Heart right ventricle (tissue), 16 donors: ENCODE results near the gene RNH1. TPM values are rescaled to one million over a fixed set of nuclear protein-coding genes. Genes with fewer than 3 reads are reported as not detected.

Experiments
- ATAC-seq, 8 donors: fragments of 200-7000 bp; cut with Tn5 transposase; one replicate each; pipeline ENCODE4 v1.9.1; 2020; ENCODE audit warnings: mild to moderate bottlenecking in 8 of 8, moderate library complexity in 8 of 8, moderate number of reproducible peaks in 1 of 8
- DNase-seq, 2 donors: peaks; one replicate each; pipeline ENCODE4 v3.0.0-alpha.2; 2020
- H3K27ac ChIP-seq, 10 donors: fragments of 200-600 bp; sonication (generic) in 2 of 10; one replicate each; pipeline versions ENCODE4 v1.5.0 to v1.8.0; 2020 to 2022; ENCODE audit warnings: mild to moderate bottlenecking in 3 of 10
- H3K27me3 ChIP-seq, 7 donors: fragments of 200-600 bp; one replicate each; pipeline ENCODE4 v1.8.0; 2021 to 2022; ENCODE audit warnings: mild to moderate bottlenecking in 2 of 7
- H3K36me3 ChIP-seq, 9 donors: fragments of 200-600 bp; sonication (generic) in 1 of 9; one replicate each; pipeline versions ENCODE4 v1.5.0 to v1.8.0; 2020 to 2022; ENCODE audit warnings: mild to moderate bottlenecking in 2 of 9
- H3K4me1 ChIP-seq, 9 donors: fragments of 200-600 bp; sonication (generic) in 1 of 9; one replicate each; pipeline versions ENCODE4 v1.5.0 to v1.8.0; 2020 to 2022; ENCODE audit warnings: mild to moderate bottlenecking in 4 of 9
- H3K4me3 ChIP-seq, 10 donors: fragments of 200-600 bp; sonication (generic) in 2 of 10; one replicate each; pipeline versions ENCODE4 v1.5.0 to v1.8.0; 2020 to 2022; ENCODE audit warnings: mild to moderate bottlenecking in 7 of 10, moderate library complexity in 2 of 10
- H3K9me3 ChIP-seq, 11 donors: fragments of 200-600 bp in 10 of 11; sonication (generic) in 2 of 11; one replicate each; pipeline versions ENCODE4 v1.5.0 to v1.8.0; 2013 to 2022; ENCODE audit warnings: mild to moderate bottlenecking in 2 of 11, control low read depth in 1 of 11, moderate library complexity in 1 of 11
- WGBS, 2 donors: extraction: QIAGEN DNeasy Blood & Tissue Kit; methylation state at CpG; one replicate each; pipeline ENCODE4 v1.1.7; 2013; ENCODE audit warnings: inconsistent platforms in 1 of 2; 5-methylcytosine and 5-hydroxymethylcytosine counted together
- intact Hi-C, 10 donors: fragments of 100-400 bp; cut with DNase I; formaldehyde crosslinking; loops; one replicate each; pipeline versions ENCODE4 v1.11.1 to v1.14.2; 2022
- polyA plus RNA-seq, 2 donors: library from polyadenylated mRNA; stranded (reverse); fragments of 200-250 nt; gene quantifications; one replicate each; pipeline ENCODE4 v1.2.3, GENCODE V29; 2013
- total RNA-seq, 10 donors: library from RNA; stranded (reverse); fragmentation: NEBNext Ultra II Directional in 3 of 10; extraction: Animal tissue kit (Norgen Biotek cat#: 25700) in 3 of 10; gene quantifications; one replicate each; pipeline versions ENCODE4 v1.2.1 to v1.2.4, GENCODE V29; 2021 to 2023
- TF ChIP-seq, protein P1 (sequence below), 9 donors: fragments of 200-600 bp; sonication (generic) in 2 of 9; IDR thresholded peaks; one replicate each; pipeline versions ENCODE4 v1.5.0 to v1.8.0; 2021 to 2022; ENCODE audit warnings: antibody characterized with exemption in 9 of 9, mild to moderate bottlenecking in 5 of 9, moderate library complexity in 1 of 9
- donor health status: Arrhythmogenic right ventricular cardiomyopathy.
- donor health status: ischemic (EF 13 %, LVEDD 7.1; RV severe dilation, severe dysfunction).
- donor health status: healthy with polysubstance abuse.
- donor health status: DM: no; HTN: yes; CAD: no.
- donor health status: DM: no; HTN: no; CAD: no.
- donor health status: ischemic (EF 25% LVEDD 6.9; RV normal size, moderate dysfunction).
- donor health status: ischemic (EF 25% LVEDD 5.7; RV mildly dilated, moderate dysfunction).
- donor health status: healthy.
- donor health status: DM: yes; HTN: yes; CAD: no.
- donor health status: Ischemic cardiomyopathy.
- donor health status: ischemic (EF 35%, LVEDD 5.7; RV mildly dilated, moderate dysfunction).
- donor health status: nonischemic (EF 11% LVEDD 7.7; RV severe dilation, severe dysfunction).
- donor health status: DM: yes; HTN: yes; CAD: no.
- donor health status: PGD.
- donor health status: ischemic (EF 29% LVEDD 5.4; RV normal size, mild dysfunction).
- donor health status: nonischemic (EF 23%, LVEDD 6.1; RV moderate dilation, normal function).

The RNH1 gene
- total and polyA plus RNA-seq, 12 donors: 37.4 to 221 (median 153) TPM

DNA sequence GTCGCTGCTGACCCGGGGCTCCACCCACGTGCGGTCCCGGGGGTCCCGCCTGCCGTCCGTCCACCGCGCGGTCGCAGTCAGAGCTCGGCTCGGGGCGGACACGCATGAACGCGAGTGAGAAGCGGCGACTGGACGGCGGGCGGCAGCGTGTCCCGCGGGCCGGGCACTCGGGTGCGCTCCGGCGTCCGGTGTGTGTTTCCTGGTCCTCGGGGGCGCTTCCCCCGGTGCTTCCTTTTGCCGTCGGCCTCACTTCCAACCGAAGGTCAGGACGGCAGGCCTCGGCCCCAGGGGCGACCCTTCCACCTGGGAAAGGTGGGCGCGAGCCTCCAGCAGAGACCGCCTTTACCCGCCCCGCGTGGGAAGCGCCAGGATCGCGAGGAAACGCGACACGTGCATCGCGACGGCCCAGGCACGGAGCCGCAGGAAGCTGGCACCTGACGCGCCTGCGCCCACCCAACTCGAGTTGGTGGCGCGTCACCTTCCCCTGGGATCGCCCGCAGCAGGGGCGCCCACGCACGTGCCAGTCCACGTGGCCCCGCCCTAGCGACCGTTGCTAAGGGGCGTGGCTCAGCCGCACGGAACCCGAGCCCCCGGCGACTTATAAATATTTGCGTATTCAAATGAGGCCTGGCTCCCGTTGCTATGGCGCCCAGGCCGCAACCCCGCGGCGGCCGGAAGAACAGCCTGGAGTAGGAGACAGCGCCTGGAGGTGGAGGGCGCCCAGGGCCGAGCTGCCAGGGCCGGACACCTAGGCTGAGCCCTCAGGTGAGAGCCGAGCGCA, 30.0 kb upstream of the RNH1 start, which contains the start of gene LRRC56:
TSS of gene LRRC56 (plus strand) at position 687 of the 781 bp plus-strand sequence. CDS start 3,158 bp downstream, outside the sequence.
- WGBS, 2 donors: 2 to 5% methylated on average over 93 of the region's 93 CpGs

DNA sequence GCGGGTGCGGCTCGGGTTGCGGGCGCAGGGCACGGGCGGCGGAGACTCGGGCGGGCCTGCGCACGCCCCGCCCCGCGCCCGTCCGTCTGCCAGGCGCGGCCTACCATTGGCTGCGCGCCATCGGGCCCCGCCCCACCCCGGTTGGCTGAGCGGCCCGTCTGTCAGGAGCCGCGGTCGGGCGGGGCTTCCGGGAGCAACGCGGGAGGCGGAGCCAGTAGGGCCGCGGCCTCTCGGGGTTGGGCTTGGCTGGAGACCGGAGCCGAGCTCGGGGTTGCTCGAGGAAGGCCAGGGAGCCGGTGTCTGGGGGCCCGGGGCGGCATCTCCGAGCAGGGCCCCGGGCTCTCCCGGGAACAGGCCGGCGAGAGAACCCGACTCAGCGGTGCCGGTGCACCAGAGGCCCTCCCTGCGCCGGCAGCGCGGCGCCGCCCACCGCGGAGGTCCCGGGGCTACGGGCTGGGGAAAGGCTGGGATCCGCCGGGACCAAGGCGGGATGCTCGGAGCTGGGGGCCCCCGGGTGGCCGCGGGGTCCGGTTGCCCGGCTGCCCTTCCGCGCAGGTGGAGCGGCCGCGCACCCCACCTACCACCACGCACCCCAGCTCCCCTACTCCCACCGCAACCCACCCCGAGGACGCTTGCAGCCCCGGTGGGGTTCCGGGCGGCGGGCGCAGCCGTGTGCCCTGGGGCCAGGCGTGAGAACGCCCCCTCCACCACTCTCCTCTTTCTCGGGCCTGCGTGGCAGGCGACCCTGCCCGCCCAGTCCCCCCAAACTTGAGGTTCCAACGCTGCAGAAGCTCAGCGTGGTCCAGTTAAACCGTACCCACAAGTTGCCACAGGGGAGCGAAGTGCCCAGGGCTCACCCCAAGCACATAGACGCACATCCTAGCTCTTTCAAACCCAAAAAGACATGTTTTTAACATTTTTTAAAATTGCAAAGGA, 28.7 kb upstream of the RNH1 start, which contains the start of gene HRAS:
TSS of gene HRAS (minus strand) at position 58 of the 936 bp plus-strand sequence.
- peaks cover 0 to 25% (median 14%) of the 10 kb centered on the region in 7 donors for H3K27me3 ChIP-seq
- TF ChIP-seq, protein P1, sequence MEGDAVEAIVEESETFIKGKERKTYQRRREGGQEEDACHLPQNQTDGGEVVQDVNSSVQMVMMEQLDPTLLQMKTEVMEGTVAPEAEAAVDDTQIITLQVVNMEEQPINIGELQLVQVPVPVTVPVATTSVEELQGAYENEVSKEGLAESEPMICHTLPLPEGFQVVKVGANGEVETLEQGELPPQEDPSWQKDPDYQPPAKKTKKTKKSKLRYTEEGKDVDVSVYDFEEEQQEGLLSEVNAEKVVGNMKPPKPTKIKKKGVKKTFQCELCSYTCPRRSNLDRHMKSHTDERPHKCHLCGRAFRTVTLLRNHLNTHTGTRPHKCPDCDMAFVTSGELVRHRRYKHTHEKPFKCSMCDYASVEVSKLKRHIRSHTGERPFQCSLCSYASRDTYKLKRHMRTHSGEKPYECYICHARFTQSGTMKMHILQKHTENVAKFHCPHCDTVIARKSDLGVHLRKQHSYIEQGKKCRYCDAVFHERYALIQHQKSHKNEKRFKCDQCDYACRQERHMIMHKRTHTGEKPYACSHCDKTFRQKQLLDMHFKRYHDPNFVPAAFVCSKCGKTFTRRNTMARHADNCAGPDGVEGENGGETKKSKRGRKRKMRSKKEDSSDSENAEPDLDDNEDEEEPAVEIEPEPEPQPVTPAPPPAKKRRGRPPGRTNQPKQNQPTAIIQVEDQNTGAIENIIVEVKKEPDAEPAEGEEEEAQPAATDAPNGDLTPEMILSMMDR (IDR thresholded peaks at IDR 0.05): no peak
- ATAC-seq: peak; percentile 89 to 97 (median 94)
- peak within 1 kb of the TSS; percentile 64 to 95 (median 86) for H3K4me3 ChIP-seq
- WGBS, 2 donors: 3% methylated on average over 73 to 97 of the region's 97 CpGs
- intact Hi-C loops: loop anchor here in 1 of 10 donors (2.0 to 10.0 kb wide), 2 partner anchors 29 to 89 kb away; partner anchors contain the start of genes CDHR5, RNH1 and SCT
- H3K27ac ChIP-seq: peak within 1 kb of the TSS in 9 of 10 donors; percentile 73 to 88 (median 82)
- peak; percentile 92 to 96 for DNase-seq
- peaks cover 0 to 31% (median 16%) of the 10 kb centered on the region in 9 donors for H3K36me3 ChIP-seq
- no peaks in the 10 kb centered on the region for H3K9me3 ChIP-seq
- peaks cover 15 to 51% (median 39%) of the 10 kb centered on the region in 9 donors for H3K4me1 ChIP-seq

More for the DNA sequence above, 30.0 kb upstream of the RNH1 start, which contains the start of gene LRRC56:
- H3K4me3 ChIP-seq: peak within 1 kb of the TSS in 9 of 10 donors; percentile 4 to 86 (median 76)
- peaks cover 15 to 49% (median 39%) of the 10 kb centered on the region in 9 donors for H3K4me1 ChIP-seq
- H3K27ac ChIP-seq: peak within 1 kb of the TSS in 2 of 10 donors; percentile 56 to 84
- peaks cover 0 to 20% (median 14%) of the 10 kb centered on the region in 9 donors for H3K36me3 ChIP-seq
- ATAC-seq: peak in 6 of 8 donors; percentile 5 to 35 (median 18)
- H3K9me3 ChIP-seq: no peaks in the 10 kb centered on the region
- intact Hi-C loops: loop anchor here in 1 of 10 donors (10.0 kb wide), 1 partner anchor 88 kb away; the partner anchor contains the start of genes CDHR5 and SCT
- peaks cover 0 to 25% (median 14%) of the 10 kb centered on the region in 7 donors for H3K27me3 ChIP-seq
- DNase-seq: peak; percentile 61 to 80
- TF ChIP-seq, protein P1 (IDR thresholded peaks at IDR 0.05): no peak

DNA sequence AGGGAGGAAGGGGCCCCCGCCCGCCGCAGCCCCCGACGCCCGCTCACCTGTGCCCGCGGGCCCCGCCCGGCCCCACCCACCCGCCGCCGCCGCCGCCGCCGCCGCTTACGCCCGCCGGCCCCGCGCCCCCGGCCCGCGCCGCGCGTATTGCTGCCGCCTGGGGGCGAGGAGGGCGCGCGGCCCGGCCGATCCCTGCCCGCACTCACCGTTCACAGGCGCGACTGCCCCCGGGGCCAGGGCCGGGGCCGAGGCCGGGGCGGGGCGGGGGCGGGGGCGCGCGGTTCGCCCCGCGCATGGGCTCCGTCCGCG, 28.1 kb upstream of the RNH1 start:
- Histone ChIP-seq H3K36me3 (peaks cover 0 to 31% (median 16%) of the 10 kb centered on the region in 9 donors), H3K27ac (peak overlapping the region in 6 of 10 donors; percentile 65 to 78 (median 75)), H3K4me1 (peaks cover 15 to 51% (median 39%) of the 10 kb centered on the region in 9 donors), H3K9me3 (no peaks in the 10 kb centered on the region), H3K4me3 (peak overlapping the region; percentile 64 to 95 (median 86)), H3K27me3 (peaks cover 0 to 25% (median 14%) of the 10 kb centered on the region in 7 donors)
- no peak for DNase-seq
- intact Hi-C loops: loop anchor here in 1 of 10 donors (2.0 to 10.0 kb wide), 2 partner anchors 28 to 90 kb away; partner anchors contain the start of genes CDHR5, RNH1 and SCT
- no peak for ATAC-seq
- TF ChIP-seq, protein P1 (IDR thresholded peaks at IDR 0.05): no peak
- WGBS, 2 donors: 0% methylated on average over 13 to 56 of the region's 56 CpGs
